Kidney epithelial cell (primary cell): ENCODE data around the gene MOV10L1. TPM values are rescaled to one million over a fixed set of nuclear protein-coding genes. Genes with fewer than 3 reads are reported as not detected.

Experiments used
- DNase-seq: peaks from one replicate; pipeline ENCODE4 v3.0.0-alpha.2; 2010; ENCODE audit warnings: low read depth
- H3K27me3 ChIP-seq: 2 replicates; pipeline ENCODE4 v1.6.0; 2011; ENCODE audit warnings: low read length; ENCODE audit not compliant: control insufficient read depth, insufficient read depth
- H3K36me3 ChIP-seq: 2 replicates; pipeline ENCODE4 v1.5.1; 2011; ENCODE audit warnings: low read length; ENCODE audit not compliant: control insufficient read depth, insufficient read depth
- H3K4me3 ChIP-seq: 2 replicates; pipeline ENCODE4 v1.5.1; 2011; ENCODE audit warnings: low read depth, mild to moderate bottlenecking, control low read depth, low read length
- total RNA-seq: library from RNA; depleted of rRNA; stranded (reverse); fragments of >200 nt; gene quantifications from 2 replicates; pipeline ENCODE4 v1.2.3, GENCODE V29; 2015
- TF ChIP-seq, protein P1 (sequence below): IDR thresholded peaks from 2 replicates; pipeline ENCODE4 v1.5.1; 2011; ENCODE audit warnings: mild to moderate bottlenecking, moderate library complexity, low read length, control low read depth, inconsistent platforms; ENCODE audit not compliant: insufficient read depth, poor library complexity, severe bottlenecking

The MOV10L1 gene
- total RNA-seq, 1 donor from 2014 or later = 1.7 TPM

DNA sequence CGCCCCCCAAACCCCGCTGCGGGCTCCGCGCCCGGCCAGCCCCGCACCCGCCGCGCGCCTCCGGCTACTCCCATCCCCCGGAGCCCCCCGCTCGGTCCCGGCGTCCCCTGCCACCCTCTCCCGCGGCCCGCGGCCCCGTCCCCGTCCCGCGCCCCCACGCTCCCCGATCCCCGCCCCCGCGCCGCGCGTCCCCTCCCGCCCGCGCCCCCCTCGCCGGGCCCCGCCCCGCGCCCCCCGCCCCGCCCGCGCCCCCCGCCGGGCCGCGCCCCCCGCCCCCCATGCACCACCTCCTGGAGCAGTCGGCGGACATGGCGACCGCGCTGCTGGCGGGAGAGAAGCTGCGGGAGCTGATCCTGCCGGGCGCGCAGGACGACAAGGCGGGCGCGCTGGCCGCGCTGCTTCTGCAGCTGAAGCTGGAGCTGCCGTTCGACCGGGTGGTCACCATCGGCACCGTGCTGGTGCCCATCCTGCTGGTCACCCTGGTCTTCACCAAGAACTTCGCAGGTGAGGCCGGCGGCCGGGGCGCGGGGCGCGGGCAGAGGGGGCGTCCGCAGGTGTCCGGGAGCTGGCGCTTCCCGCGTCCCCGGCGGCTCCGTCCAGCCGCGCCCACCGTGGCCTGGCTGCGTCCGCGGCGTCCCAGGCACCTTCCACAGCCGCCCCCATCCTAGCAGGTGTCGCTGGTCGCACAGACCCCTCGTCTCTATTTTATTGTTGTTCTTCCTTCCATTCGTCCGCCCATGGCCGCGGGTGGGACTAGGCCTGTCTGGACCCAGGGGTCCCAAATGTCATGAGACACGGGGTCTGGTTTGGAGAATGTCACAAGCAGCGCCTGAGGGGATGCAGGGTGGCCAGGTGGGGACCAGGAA, 80.9 kb downstream of the MOV10L1 start, which contains the start of gene PANX2:
Gene PANX2, plus strand, starts transcription at position 279 of the 866 bp plus-strand sequence. Its CDS starts 0 bp downstream, at position 279.
- TF ChIP-seq, protein P1, sequence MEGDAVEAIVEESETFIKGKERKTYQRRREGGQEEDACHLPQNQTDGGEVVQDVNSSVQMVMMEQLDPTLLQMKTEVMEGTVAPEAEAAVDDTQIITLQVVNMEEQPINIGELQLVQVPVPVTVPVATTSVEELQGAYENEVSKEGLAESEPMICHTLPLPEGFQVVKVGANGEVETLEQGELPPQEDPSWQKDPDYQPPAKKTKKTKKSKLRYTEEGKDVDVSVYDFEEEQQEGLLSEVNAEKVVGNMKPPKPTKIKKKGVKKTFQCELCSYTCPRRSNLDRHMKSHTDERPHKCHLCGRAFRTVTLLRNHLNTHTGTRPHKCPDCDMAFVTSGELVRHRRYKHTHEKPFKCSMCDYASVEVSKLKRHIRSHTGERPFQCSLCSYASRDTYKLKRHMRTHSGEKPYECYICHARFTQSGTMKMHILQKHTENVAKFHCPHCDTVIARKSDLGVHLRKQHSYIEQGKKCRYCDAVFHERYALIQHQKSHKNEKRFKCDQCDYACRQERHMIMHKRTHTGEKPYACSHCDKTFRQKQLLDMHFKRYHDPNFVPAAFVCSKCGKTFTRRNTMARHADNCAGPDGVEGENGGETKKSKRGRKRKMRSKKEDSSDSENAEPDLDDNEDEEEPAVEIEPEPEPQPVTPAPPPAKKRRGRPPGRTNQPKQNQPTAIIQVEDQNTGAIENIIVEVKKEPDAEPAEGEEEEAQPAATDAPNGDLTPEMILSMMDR = no peak
- H3K4me3 ChIP-seq = peak within 1 kb of the TSS; percentile 27
- DNase-seq = no peak

DNA sequence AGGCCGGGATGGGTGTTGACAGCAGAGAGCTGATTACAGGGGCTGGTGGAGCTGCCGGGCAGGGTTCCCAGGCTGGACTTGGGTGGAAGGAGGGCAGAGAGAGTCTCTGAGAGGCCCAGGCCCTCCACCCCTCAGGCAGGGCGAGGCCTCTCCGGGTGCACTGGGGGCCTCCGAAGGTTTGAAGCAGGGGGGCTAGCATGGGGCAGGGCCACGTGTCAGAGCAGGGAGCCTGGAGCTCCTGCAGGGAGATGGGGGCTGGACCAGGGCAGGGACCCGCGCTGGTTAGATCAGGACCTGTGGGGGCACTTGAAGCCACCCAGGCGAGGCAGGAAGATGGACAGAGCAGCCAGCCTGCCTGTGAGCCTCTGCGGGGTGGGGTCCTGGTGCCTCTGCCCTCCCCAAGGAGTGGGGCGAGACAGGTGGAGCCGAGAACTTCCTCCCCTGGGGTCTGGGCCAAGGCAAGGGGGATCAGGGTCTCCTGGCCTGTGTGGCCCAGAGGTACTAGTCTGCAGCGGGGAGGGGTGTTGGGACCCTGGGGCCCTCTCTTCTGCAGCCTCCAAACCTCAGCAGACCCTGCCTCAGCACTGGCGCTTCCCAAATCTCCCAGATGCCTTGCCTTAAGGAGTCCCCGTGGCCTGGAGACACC, 81.6 kb downstream of the MOV10L1 start:
- Histone ChIP-seq H3K27me3 (peaks cover 35% of the 10 kb centered on the region), H3K4me3 (no peak overlapping the region), H3K36me3 (no peaks in the 10 kb centered on the region)
- TF ChIP-seq, protein P1 = no peak
- DNase-seq = no peak

More for the DNA sequence above, 80.9 kb downstream of the MOV10L1 start, which contains the start of gene PANX2:
- Histone ChIP-seq H3K27me3 (peaks cover 32% of the 10 kb centered on the region), H3K36me3 (no peaks in the 10 kb centered on the region)

DNA sequence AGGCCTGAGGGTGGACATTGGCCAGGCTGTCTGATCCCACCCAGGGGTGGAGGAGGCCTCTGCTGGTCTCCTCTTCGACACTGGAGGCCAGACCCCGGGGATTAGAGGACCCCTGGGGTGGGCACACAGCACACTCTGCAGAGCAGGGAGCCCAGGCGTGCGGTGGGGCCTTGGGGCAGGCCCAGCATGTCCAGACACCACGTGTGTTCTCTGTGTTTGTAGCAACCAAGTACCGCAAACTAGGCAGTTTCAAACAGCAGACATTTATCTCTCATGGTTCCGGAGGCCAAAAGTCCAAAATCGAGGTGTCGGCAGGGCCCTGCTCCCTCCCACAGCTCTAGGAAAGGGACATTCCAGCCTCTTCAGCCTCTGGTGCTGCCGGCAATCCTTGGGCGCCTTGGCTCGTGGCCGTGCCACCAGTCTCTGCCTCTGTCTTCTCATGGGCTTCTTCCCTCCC, 82.2 kb downstream of the MOV10L1 start:
- Histone ChIP-seq H3K27me3 (peaks cover 35% of the 10 kb centered on the region), H3K4me3 (no peak overlapping the region), H3K36me3 (no peaks in the 10 kb centered on the region)
- DNase-seq = no peak
- TF ChIP-seq, protein P1 = no peak

DNA sequence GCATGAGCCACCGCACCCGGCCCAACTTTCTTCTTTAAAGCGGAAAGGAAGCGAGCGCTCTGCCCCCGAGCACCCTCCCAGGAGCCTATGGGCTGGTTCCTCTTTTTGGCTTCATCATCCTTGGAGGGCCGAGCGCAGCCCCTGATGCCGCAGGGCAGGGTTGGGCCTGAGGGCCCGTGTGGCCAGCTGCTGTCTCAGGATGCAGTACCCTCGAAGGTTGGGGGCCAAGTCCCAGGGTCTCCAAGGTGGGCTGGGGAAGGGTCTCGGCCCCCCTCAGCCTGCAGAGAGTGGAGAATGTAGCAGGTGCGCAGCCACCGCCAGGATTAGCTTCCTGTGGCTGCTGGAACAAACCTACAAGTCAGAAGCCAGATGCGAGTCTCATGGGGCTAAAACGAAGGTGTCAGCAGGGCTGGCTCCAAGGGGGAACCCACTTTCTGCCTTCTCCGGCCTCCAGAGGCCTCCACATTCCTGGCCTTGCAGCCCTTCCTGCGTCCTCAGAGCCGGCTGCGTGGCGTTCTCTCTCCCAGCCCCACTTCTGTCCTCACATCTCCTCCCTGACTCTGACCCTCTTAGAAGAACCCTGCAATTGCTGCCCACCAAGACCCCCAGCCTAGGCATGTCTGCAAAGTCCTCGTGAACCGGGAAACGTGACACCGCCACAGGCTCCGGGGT, 83.6 kb downstream of the MOV10L1 start:
- Histone ChIP-seq H3K4me3 (no peak overlapping the region), H3K36me3 (no peaks in the 10 kb centered on the region), H3K27me3 (peaks cover 36% of the 10 kb centered on the region)
- DNase-seq = no peak
- TF ChIP-seq, protein P1 = no peak

DNA sequence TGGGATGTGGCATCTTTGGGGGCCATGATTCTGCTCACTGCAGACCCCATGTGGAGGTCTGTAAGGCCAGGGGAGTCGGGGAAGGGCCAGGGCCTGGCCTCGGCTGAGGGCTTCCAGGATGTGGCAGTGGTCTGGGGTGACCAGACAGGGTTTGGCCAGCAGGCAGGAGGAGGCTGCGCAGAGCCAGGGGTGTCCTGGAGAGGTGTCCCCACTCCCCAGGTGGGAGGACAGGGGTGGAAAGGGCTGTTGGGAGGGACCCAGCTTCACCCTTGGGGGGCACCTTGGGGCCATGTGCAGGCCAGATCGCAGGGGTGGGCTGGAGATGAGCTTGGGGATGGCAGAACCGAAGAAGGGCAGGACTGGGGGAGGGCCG, 84.2 kb downstream of the MOV10L1 start:
- no peak for DNase-seq
- H3K27me3 ChIP-seq = peaks cover 34% of the 10 kb centered on the region
- no peaks in the 10 kb centered on the region for H3K36me3 ChIP-seq
- H3K4me3 ChIP-seq = no peak overlapping the region
- TF ChIP-seq, protein P1 = no peak
